GM21786 (cell line): ENCODE results near the gene PAPOLB.

Experiments
- ATAC-seq: cut with Tn5 transposase; IDR thresholded peaks from one replicate; pipeline ENCODE4 v1.9.1; 2021; ENCODE audit not compliant: unreplicated experiment

The PAPOLB gene

DNA sequence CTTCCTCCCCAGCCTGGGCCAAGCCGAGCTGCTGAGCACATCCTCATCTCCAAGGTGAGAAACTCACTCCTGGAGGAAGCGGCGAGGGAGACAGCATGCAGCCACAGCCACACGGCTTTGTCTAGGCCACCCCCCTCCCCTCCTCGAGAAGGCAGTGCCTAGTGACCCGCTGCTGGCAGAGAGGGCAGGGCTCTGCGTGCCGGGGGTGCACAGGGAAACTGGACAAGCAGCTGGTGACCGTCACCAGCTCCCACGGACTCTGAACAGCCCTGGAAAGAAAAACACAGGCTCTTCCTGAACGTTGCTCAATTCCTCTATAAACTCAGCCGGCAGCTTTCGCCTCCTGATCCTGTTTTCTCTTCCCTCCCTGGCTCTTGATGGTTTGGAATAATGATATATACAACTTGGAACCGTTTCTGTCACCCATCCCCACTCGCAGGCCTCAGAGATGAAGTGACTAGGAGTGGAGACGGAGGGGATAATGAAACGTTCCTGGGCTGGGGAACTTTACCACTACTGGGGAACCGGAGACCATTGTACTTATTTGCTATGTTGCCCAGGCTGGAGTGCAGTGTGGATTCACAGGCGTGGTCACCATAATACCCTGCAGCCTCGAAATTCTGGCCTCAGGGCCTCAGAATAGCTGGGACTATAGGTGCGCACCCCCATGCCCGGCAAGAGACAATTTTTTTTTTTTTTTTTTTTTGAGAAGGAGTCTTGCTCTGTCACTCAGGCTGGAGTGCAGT is 19.3 kb downstream of the PAPOLB start:
- ATAC-seq = no peak

DNA sequence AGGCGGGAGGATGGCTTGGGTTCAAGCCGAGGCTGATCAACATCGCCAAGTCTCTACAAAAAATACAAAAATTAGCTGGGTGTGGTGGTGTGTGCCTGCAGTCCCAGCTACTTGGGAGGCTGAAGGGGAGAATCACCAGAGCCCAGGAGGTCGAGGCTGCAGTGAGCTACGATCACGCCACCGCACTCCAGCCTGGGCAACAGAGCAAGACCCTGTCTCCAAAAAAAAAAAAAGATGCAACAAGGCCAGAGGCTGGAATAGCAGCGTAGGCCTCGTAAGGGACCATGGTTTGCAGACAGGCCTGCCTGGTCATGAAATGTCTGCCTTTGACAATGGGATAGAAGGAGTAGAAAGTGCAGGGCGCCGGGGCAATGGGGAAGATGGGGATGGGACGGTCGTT is 20.0 kb downstream of the PAPOLB start:
- no peak for ATAC-seq

DNA sequence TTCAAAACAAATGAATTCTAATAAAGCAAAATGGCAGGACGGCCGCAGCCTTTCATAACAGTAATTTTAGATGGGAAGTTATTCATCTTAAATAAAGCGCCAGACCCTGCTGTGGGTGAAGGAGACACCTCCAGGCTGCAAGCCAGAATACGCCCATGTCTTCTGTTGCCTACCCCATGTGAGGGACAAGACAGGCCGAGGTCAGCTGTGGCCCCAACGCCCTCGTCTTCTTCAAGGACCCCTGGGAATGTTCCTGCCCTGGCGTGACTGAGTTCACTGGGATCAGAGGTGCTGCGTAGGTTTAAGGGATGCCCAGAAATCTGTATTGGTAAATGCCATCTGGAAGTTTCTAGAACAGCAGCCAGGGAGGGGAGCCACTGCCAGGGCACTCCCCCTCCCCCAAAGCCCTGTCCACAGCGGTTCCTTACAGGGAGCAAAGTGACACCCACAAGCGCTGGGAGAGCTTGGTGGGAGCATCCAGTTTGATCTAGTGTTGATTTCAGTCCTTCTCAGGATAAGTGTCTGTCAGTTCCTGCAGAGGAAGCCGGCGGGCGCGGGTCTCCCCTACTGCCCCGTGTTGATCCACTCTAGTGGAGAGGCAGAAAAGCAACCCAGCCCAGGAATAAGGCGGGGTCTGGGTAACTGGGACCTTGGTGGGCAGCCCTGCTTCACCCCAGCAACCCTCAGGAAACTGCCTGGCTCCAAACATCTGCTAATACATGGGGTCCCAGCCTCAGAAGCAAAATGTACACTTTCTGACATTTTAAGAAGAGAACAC is 20.6 kb downstream of the PAPOLB start:
- no peak for ATAC-seq

DNA sequence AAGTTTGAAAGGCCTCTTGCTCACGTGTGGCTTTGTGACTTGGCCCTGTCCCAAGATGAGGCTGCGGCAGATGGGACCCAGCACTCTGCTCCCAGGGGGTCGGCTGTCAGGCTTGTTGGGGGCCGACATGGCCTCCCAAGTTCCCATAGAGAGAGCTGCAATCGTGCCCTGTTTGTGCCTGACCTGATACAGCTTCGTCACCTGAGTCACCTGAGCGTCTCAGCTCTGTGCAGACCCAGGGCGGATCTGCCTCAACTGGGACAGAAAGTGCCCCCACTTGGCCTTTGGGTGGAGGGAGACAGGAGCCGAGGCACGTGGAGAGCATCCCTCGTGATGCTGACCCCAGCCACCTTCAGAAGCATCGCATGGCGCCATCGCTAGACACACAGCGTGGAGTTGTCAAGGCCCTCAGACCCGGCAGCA is 21.7 kb downstream of the PAPOLB start:
- ATAC-seq = no peak

DNA sequence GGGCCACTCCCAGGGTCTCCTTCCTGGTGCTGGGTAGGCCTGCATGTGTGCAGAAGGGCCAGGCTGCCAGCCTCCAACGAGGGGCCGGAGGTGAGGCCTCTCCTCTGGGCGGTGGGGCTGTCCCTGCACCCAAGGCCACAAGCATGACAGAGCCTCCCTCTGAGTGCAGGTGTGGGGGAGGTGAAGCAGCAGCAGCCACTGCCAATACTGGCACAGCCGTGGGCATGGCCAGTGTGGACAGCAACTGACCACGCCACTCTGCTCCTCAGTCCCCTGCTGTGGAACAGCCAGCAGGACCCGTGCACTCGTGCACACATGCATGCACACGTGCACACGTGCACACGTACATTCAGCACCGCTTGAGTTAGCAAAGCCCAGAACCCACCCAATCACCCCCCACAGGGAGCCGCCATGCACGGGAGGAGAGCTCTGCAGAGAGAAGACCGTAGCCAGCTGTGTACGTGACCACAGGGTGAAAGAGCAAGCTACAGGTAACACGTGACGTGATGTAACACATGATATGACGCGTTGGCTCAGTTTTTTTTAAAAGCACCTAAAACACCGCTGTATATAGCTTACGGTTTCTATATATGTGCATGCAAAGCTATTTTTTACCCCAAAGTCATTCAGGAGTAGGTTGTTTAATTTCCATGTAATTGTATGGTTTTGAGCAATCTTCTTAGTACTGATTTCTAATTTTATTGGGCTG is 23.1 kb downstream of the PAPOLB start:
- no peak for ATAC-seq

DNA sequence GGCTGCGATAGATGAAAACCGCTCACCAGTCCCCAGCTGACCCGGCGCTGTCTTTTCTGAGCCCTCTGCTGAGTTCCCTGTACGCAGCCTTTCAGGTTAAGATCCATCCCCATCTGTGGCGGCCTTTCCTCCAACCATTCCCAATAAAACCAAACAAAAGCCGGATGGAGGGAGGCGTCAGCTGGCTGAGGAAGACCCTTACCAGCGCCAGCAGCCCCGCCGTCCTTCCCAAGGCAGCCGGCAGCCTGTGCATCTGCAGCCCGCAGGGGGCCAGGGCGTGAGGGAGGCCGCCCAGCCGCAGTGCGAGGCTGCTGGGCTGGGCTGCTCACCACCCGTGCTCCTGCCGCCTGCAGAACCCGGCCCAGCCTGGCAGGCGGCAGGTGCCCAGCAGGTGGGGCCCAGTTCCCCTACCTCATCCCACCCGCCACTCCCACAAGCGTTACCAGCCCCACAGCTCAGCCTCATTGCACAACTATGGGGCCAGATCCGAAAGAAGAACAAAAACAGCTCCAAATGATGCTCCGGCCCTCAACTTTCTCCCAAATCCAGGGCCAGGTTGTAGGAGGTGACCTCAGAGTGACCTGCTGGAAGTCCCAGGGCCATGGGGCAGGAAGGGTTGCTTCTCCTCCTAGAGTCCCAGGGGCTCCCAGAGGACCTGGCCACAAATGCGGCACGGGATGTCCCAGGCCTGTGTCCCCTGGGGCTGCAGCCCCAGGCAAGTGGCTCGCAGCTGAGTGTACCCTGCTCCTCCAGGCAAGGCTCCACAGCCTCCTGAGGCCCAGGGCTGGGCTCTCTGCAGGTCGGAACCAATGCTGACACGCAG is 23.8 kb downstream of the PAPOLB start:
- ATAC-seq = no peak

DNA sequence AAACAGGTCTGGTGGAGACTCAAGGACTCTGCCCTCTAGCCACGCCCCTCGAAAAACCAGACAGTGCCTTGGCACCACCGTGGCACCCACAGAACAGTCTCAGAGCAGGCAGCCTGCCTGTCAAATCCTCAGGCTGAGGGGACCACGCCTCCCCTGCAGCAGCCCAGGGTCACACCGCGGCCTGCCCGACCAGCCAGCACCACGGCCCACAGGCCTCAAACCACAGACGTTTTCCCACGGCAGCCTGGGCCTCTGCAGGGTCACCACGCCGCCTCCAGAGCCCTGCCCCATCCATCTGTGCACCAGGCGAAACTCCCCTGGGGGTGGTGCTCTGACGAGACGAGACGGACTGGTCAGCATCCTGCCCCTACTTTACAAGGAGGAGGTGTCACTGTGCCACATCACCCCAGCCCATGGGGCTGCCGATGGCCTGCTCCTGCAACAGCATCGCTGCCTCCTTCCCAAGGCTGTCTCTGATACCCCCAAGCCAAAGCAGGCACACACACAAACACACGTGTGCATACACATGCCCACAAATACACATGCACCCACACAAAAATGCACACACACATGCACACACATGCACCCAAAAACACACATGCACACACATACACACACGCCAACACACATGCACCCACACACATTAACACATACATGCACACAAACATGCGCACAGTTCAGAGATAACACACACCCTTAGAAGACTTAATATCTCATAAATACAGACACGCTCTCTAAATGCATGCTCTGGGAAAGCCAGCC is 24.6 kb downstream of the PAPOLB start:
- ATAC-seq = no peak

DNA sequence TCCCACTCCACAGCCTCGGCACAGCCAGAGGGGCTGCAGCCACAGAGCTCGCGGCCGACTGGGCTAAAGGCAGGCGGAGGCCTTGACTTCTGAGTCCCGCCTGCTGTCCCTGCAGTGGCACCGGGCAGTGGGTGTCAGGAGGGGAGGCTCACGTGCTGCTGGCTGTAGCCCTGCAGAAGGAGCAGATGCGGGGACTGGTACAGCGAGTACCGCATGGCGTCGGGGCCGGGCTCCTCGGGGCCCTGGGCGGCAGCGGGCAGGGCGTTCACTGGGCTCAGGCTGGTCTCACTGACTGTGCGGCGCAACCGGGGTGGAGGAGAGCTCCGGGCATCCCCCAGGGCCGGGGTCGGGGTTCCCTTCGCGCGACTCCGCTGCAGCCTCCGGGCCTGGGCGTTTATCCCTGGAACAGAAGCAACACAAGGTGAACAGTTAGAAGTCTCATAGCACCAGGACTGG is 25.6 kb downstream of the PAPOLB start:
- no peak for ATAC-seq

DNA sequence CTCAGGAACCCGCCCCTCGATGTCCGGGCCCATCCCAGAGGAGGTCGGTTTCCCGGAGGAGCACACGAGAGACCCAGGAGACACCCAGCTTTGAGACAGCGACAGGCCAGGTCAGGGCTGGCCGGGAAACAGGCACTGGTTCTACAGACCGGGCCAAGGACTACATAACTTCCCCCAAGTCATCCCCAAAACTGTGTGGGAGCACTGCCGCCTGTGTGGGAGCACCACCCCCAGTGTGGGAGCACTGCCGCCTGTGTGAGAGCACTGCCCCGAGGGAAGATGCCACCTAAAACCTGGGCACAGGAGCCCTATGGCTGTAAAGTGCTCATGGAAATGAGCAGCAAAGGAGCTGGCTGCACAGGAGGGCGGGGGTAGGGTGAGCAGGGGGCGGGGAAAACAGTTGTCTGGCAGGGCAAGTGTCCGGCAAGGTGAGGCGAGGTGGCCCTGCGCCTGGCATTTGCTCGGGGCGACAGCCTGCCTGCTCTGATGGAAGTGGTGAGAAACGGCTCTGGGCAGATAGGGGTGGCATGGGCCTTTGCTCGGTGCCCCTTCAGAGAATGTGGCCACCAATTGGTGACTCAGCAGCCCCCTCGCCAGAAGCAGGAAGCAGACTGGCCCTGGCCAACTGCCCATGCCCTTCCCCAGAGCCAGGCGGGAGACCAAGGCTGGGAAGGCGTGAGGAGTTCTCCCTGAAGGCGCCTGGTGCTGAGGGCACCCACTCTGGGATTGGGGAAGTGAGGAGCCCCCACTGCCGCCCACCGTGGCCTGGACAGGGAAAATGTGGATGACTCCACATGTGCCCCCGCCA is 26.2 kb downstream of the PAPOLB start:
- ATAC-seq = no peak

DNA sequence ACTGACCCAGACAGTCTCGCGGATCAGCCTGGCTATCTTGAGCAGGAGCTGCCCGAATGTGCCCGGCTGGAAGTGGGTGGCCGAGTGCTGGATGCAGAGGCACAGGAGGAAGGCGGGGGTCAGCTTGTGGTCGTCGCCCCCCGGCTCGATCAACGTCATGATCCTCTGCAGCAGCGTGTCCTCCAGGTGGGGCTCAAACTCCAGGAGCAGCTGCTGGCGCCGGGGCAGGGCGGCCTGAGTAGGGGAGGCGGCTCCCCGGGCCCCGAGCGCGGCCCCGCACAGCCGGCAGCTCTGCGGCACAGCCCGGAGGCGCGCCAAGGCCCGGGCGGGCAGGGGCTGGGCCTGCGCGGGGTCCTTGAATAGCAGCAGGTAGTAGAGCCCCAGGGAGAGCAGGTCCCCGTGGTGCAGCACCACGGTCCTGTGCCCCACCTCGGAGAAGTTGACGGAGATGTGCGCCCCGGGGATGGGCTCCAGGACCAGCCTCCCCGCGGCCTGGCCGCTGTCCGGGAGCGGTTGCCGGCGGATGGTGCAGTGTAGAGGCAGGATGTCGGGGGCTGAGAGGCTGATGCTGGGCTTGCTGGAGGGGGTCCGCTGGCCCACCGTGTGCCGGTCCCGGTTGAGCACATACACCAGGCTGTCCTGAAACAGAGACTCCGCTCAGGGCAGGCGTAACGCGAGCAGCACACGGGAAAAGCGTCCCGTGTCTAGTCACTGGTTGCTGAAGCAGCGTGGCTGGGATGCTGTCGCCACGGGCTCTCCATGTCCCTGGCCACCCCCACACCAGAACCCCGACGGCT is 27.0 kb downstream of the PAPOLB start:
- no peak for ATAC-seq

DNA sequence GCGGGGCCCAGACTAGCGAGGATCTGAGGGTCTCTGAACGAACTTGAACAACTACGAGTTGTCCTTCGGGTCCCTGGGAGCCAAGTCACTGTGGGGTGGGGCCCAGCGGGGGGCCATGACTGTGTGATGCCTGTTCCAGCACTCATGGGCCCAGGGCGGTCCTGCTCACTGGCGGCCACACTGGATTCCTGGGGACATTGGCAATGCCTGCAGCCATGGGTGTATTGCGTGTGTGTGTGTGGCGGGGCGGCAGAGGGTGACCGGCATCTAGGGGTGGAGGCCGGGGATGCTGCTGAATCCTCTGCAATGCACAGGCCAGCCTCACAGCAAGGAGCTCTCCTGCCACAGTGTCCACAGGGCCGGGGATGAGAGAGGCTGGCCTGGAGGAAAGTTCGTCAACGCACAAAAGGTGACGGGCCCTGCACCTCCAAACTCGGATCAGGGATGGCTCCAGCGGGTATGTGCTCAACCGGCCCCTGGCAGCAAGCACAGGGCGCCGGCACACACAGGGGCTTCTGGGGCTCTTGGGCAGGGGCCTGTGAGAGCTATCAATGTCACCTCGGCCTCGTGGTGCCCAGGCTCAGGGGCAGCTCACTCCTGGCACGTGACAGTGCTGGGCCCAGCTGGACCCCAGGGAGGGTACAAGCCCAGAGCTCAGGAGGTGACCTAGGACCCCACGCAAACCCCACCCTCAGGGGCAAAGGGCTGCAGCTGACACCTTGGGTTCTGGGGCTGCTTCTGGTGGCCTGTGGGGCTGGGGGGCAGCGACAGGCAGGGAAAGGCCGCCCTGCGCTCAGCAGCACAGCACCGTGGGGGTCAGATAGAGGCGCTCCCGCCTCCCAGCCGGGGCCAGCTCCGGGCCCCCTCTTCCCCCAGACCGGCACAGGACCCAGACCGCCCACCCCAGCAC is 27.9 kb downstream of the PAPOLB start:
- ATAC-seq = no peak

DNA sequence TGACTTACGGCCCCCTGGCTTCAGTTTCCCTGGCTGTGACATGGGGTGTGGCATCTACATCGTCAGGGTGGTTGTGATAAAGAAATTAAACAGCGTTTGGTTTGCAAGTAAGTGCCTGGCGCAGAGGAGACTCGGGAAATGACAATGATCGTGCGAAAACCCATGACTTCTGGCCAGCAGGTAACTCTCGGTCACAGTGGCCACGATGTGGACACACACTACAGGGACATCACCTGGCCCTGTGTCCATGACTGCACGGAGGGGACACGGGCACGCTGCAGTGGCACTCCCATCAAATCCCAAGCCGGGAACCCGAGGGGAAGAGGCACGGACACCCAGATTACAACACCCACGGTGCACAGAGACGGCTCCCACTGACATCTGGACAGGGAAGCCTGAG is 28.7 kb downstream of the PAPOLB start:
- no peak for ATAC-seq

DNA sequence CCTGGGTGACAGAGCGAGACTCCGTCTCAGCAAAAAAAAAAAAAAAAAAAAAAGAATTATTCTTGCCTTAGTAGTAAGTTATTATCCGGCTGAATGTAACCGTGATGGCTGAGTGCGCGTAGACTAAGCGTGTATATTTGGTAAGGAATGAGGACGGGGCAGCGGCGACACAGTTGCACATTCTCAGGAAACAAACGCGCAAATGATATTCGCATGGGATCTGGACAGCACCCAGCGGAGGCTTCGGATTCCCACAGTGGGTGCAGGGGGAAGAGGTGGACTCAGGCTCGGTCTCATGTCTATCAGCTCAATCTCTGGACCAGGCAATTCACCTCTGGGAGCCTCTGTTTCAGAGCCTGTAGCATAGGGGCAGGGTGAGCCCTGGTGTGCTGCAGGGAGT is 29.1 kb downstream of the PAPOLB start:
- no peak for ATAC-seq

DNA sequence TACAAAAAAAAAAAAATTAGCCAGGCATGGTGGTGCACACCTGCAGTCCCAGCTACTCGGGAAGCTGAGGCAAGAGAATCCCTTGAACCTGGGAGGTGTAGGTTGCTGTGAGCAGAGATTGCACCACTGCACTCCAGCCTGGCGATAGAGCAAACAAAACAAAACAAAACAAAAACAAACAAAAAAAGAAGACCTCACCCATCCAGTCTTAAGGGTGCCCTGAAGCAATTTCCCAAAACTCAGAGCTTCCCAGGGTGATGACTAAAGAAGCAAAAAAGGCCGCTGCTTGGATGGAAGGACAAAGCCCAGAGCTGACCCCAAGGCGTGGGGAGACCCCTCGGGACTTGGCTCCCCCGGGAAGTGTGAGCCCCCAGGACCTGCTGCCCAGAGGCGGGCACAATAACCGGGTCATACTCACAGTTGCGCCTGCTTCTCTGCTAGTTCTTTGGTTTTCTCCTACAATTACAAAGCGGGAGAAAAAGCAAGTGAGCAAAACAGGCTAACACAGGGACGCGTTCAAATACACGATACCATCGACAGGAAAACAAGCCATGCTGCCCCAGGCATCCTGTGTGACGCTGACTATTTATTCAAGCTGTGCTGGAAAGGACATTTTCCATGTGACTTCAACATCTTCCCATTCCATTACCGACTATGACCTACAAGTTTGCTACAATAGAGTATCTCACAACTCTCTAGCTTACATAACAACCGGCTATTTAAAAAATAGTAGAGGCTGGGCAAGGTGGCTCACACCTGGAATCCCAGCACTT is 29.9 kb downstream of the PAPOLB start:
- ATAC-seq = no peak

DNA sequence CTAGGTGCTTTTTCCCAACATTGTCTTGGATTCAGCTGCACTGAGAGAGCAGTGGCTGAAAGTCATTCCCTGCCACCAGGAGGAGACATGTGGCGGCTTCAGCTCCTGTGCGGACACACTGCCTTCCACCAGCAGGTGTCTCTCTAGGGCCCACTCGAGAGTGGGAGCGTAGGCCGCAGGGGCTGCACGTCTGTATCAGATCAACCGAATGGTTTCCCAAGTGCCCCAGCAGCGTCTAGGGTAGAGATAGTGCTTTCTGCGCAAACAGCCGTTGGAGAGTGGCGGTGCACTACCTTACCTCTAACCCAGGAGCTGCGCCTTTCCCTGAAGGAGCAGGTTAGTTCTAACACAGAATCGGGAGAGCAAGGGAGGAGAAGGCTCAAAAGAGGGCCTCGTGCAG is 31.7 kb downstream of the PAPOLB start:
- no peak for ATAC-seq

DNA sequence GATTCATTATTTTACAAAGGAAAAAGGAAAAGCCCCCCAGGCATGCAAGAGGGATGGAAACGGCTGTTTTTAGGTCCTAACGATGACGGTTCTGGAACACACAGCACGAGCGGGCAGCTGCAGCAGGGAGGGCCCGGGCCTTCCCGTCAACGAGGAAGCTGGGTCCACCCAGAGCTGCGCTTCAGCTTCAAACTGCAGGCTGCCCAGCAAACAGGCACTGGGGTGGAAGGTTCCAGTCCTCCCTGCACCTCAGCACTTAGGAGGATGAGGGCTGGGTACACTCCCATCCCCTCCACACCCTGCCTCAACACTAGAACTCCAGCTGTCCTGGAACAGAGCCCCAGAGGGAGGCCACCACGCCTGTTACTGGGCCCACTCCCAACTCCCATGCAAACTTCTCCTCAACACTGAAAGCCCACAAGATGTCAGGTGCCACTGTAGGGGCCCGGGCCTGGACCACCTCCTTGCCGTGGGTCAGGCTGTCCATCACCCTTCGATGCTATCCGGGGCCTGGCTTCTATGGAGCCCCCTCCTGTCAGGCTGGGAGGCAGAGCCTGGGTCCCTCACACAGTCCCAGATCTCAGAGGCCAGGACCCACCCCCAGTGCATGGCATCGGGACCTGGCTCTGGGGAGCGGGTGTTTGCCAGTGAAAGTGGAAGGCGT is 33.0 kb downstream of the PAPOLB start:
- no peak for ATAC-seq
